T-cell (primary cell): ENCODE results near the gene MRPS33. TPM values are rescaled to one million over a fixed set of nuclear protein-coding genes. Genes with fewer than 3 reads are reported as not detected.

Experiments
- ATAC-seq, 4 experiments: fragments of 200-7000 bp in 3 of 4; fragments of 150-1000 bp in 1 of 4; cut with Tn5 transposase; replicated peaks in 1 of 4; 1 replicate in 3 of 4; 2 replicates in 1 of 4; pipeline ENCODE4 v1.10.0; 2021; ENCODE audit warnings: moderate library complexity in 3 of 4, mild to moderate bottlenecking in 2 of 4, moderate number of reproducible peaks in 1 of 4
- CTCF ChIA-PET, 2 donors: fragments of 300-600 bp; sonication (Branson Sonifier 250); formaldehyde crosslinking; loops; one replicate each; lab custom pipeline; 2022; ENCODE audit warnings: antibody characterized with exemption in 2 of 2; lab: Charles Lee
- POLR2A ChIA-PET, 2 donors: fragments of 300-600 bp; sonication (Branson Sonifier 250); formaldehyde crosslinking; loops; one replicate each; lab custom pipeline; 2022; ENCODE audit warnings: antibody characterized with exemption in 2 of 2; lab: Charles Lee
- DNase-seq, 35 experiments: peaks; one replicate each; pipeline versions ENCODE4 v3.0.0 to v3.0.0-alpha.2; 2013 to 2023
- H3K27ac ChIP-seq: one replicate; pipeline ENCODE4 v1.5.1; 2013; ENCODE audit warnings: low read length
- H3K27me3 ChIP-seq, 2 experiments: replicated peaks in 1 of 2; 1 replicate in 1 of 2; 2 replicates in 1 of 2; pipeline versions ENCODE4 v1.6.1 to v1.7.0; 2013; ENCODE audit warnings: low read length in 1 of 2, mixed read lengths in 1 of 2; ENCODE audit not compliant: control insufficient read depth in 2 of 2, insufficient read depth in 2 of 2; ENCODE audit errors: extremely low read depth in 1 of 2
- H3K36me3 ChIP-seq, 2 donors: 1 replicate in 1 of 2; 2 replicates in 1 of 2; pipeline versions ENCODE4 v1.6.1 to v1.7.0; 2013; ENCODE audit warnings: low read length in 1 of 2; ENCODE audit not compliant: control insufficient read depth in 2 of 2, insufficient read depth in 1 of 2; ENCODE audit errors: extremely low read depth in 1 of 2
- H3K4me1 ChIP-seq, 2 experiments: 1 replicate in 1 of 2; 2 replicates in 1 of 2; pipeline versions ENCODE4 v1.6.1 to v1.7.0; 2013; ENCODE audit warnings: low read length in 2 of 2, mixed read lengths in 1 of 2; ENCODE audit not compliant: insufficient read depth in 2 of 2, control insufficient read depth in 1 of 2; ENCODE audit errors: extremely low read depth in 1 of 2
- H3K4me3 ChIP-seq, 2 donors: 1 replicate in 1 of 2; 2 replicates in 1 of 2; pipeline versions ENCODE4 v1.5.1 to v1.7.0; 2013; ENCODE audit warnings: mild to moderate bottlenecking in 2 of 2, low read length in 1 of 2, moderate library complexity in 1 of 2; ENCODE audit not compliant: control insufficient read depth in 1 of 2; ENCODE audit errors: extremely low read depth in 1 of 2
- H3K9me3 ChIP-seq: 2 replicates; pipeline ENCODE4 v1.7.0; 2013
- H3K27ac Mint-ChIP-seq, 2 donors: one replicate each; pipeline ENCODE4 v1.8.0; 2020 to 2021; ENCODE audit warnings: mild to moderate bottlenecking in 2 of 2, mixed read lengths in 2 of 2
- H3K27me3 Mint-ChIP-seq, 2 donors: one replicate each; pipeline ENCODE4 v1.8.0; 2021 to 2022; ENCODE audit warnings: mixed read lengths in 2 of 2
- H3K36me3 Mint-ChIP-seq: one replicate; pipeline ENCODE4 v1.8.0; 2021; ENCODE audit warnings: mixed read lengths
- H3K4me1 Mint-ChIP-seq, 3 donors: one replicate each; pipeline ENCODE4 v1.8.0; 2020 to 2022; ENCODE audit warnings: mixed read lengths in 3 of 3, mild to moderate bottlenecking in 1 of 3
- H3K4me3 Mint-ChIP-seq, 3 donors: one replicate each; pipeline ENCODE4 v1.8.0; 2020 to 2022; ENCODE audit warnings: mild to moderate bottlenecking in 3 of 3, mixed read lengths in 3 of 3, moderate library complexity in 3 of 3
- H3K9me3 Mint-ChIP-seq, 3 donors: one replicate each; pipeline ENCODE4 v1.8.0; 2020 to 2022; ENCODE audit warnings: mixed read lengths in 3 of 3
- WGBS: methylation state at CpG from one replicate; pipeline ENCODE4 v1.1.5; 2013; ENCODE audit warnings: missing lambda C conversion rate; ENCODE audit not compliant: insufficient coverage; 5-methylcytosine and 5-hydroxymethylcytosine counted together
- total RNA-seq, 35 experiments: library from RNA in 6 of 35; stranded (reverse) in 6 of 35; fragments of 120-200 nt in 1 of 35; gene quantifications; one replicate each; pipeline versions ENCODE4 v1.2.1 to v1.2.4 and lab custom pipeline; 2013 to 2026

The MRPS33 gene
- total RNA-seq, 5 donors from 2014 or later (not counting 1 experiment from before 2014, with no cell fraction given) = 24.2 to 45.5 (median 38.6) TPM

DNA sequence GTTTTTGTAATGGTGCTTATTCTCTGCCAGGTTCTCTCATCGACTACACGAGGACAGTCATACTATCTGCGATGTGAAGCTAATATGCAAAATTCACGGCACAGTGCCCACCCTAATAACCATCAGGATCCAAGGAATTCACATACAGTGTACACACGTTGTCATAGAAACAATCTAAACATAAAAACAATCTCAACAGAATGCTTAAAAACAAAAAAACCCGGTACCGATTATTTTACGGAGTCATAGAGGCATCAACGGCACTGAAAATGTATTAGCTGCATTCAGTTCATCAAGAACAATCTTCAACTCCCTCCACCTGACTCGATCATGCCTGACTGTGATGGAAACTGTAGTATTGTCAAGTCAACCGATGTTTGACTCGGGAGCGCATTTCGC lies 628 bp downstream of the MRPS33 start:
- POLR2A ChIA-PET = interaction anchor here (0.5 to 1.6 kb wide), 4 partner anchors 9 to 534 kb away, joined by 3 to 23 read pairs (median 5); partner anchors contain the start of gene BRAF (in 1 of the 2)
- CTCF ChIA-PET = interaction anchor here (0.5 to 5.1 kb wide), 13 partner anchors 10 to 723 kb away, joined by 3 to 107 read pairs (median 4); partner anchors contain the start of gene BRAF (in 1 of the 2)
- Histone ChIP-seq H3K27ac (peak overlapping the region; percentile 98), H3K4me3 (peak overlapping the region; percentile 66 to 85), H3K9me3 (no peaks in the 10 kb centered on the region), H3K27me3 (peaks cover 0 to 3% of the 10 kb centered on the region in 2 experiments), H3K4me1 (peaks cover 10 to 13% of the 10 kb centered on the region in 2 experiments), H3K36me3 (peaks cover 4 to 12% of the 10 kb centered on the region in 2 donors)
- ATAC-seq (peak; percentile 0 to 5 (median 2)), DNase-seq (no peak)
- peak overlapping the region; percentile 98 to 100 for H3K27ac Mint-ChIP-seq
- peaks cover 2 to 11% of the 10 kb centered on the region in 2 donors for H3K27me3 Mint-ChIP-seq
- peaks cover 36 to 42% (median 39%) of the 10 kb centered on the region in 3 donors for H3K4me1 Mint-ChIP-seq
- H3K36me3 Mint-ChIP-seq = peaks cover 10% of the 10 kb centered on the region
- peaks cover 0 to 4% (median 2%) of the 10 kb centered on the region in 3 donors for H3K9me3 Mint-ChIP-seq
- peak overlapping the region; percentile 82 to 98 (median 96) for H3K4me3 Mint-ChIP-seq
- 3% methylated on average over 6 of the region's 14 CpGs for WGBS

- peak in 1 of 35 experiments; percentile 42 for DNase-seq
- Mint-ChIP-seq H3K36me3 (peaks cover 10% of the 10 kb centered on the region), H3K9me3 (peaks cover 0 to 4% (median 2%) of the 10 kb centered on the region in 3 donors), H3K4me1 (peaks cover 36 to 42% (median 39%) of the 10 kb centered on the region in 3 donors), H3K4me3 (peak overlapping the region; percentile 82 to 98 (median 96)), H3K27ac (peak overlapping the region; percentile 98 to 100), H3K27me3 (peaks cover 2 to 7% of the 10 kb centered on the region in 2 donors)
- ChIA-PET POLR2A (interaction anchor here (0.7 to 1.0 kb wide), 3 partner anchors 10 to 569 kb away, joined by 3 to 8 read pairs (median 7); no protein-coding TSS in a partner anchor), CTCF (interaction anchor here (1.0 to 5.1 kb wide), 4 partner anchors 40 to 536 kb away, joined by 4 to 107 read pairs (median 30); no protein-coding TSS in a partner anchor)
- WGBS = 30% methylated on average over 2 of the region's 4 CpGs
- H3K4me1 ChIP-seq = peaks cover 10 to 13% of the 10 kb centered on the region in 2 experiments
- H3K36me3 ChIP-seq = peaks cover 4 to 12% of the 10 kb centered on the region in 2 donors
- no peaks in the 10 kb centered on the region for H3K9me3 ChIP-seq
- ATAC-seq = no peak
- no peak overlapping the region for H3K4me3 ChIP-seq
- peak overlapping the region; percentile 98 for H3K27ac ChIP-seq
- peaks cover 0 to 3% of the 10 kb centered on the region in 2 experiments for H3K27me3 ChIP-seq
These were observed 1.4 kb downstream of the MRPS33 start for GRCh38 chr7:141013345-141013715.

DNA sequence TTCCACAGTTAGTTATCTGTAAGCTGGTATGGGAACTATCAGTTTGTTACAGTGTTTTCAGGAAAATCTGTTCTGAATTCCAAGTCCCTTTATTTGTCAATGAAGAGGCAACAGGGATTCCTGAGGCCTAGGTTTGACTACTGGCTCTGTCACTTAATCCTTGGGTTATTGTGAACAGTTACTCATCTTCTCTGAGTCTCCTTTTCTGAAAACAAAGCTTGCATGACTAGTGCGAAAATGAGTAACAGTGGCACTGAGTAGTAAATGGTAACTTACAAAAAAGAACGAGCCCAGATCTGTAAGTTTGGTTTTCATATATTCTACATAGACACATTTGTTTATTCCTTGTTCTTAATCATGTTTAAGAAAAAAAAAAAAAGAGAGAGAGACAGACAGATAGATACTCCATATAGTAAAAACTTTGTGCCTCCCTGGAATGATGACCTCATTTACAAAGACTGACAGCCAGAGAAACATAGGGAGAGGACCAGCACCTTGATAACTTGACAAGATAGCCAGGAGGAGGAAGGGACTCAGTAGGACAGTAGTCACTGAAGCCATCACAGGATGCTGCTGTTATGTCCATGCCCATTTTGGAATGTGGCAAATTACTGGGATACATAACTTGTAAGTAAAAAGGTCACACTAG lies 1.9 kb downstream of the MRPS33 start:
- ChIA-PET POLR2A (interaction anchor here (0.6 to 1.0 kb wide), 2 partner anchors 26 to 134 kb away, joined by 3 to 8 read pairs; no protein-coding TSS in a partner anchor), CTCF (interaction anchor here (2.9 to 5.1 kb wide), 3 partner anchors 200 to 536 kb away, joined by 29 to 107 read pairs (median 32); no protein-coding TSS in a partner anchor)
- Mint-ChIP-seq H3K36me3 (peaks cover 14% of the 10 kb centered on the region), H3K4me1 (peaks cover 41 to 44% (median 41%) of the 10 kb centered on the region in 3 donors), H3K9me3 (peaks cover 0 to 4% (median 2%) of the 10 kb centered on the region in 3 donors), H3K27me3 (peaks cover 2 to 5% of the 10 kb centered on the region in 2 donors), H3K27ac (peak overlapping the region; percentile 53 to 100), H3K4me3 (peak overlapping the region; percentile 82 to 98 (median 96))
- no CpG with 5 or more reads among the region's 2 CpGs for WGBS
- peaks cover 0 to 3% of the 10 kb centered on the region in 2 experiments for H3K27me3 ChIP-seq
- ATAC-seq (no peak), DNase-seq (peak in 1 of 35 experiments; percentile 11)
- H3K4me1 ChIP-seq = peaks cover 10 to 13% of the 10 kb centered on the region in 2 experiments
- no peaks in the 10 kb centered on the region for H3K9me3 ChIP-seq
- H3K27ac ChIP-seq = peak overlapping the region; percentile 98
- H3K36me3 ChIP-seq = peaks cover 4 to 16% of the 10 kb centered on the region in 2 donors
- H3K4me3 ChIP-seq = no peak overlapping the region

- H3K4me1 Mint-ChIP-seq = peaks cover 45 to 48% (median 45%) of the 10 kb centered on the region in 3 donors
- peaks cover 0 to 4% (median 2%) of the 10 kb centered on the region in 3 donors for H3K9me3 Mint-ChIP-seq
- CTCF ChIA-PET = interaction anchor here (0.7 to 5.1 kb wide), 10 partner anchors 9 to 535 kb away, joined by 3 to 107 read pairs (median 6); no protein-coding TSS in a partner anchor
- H3K36me3 Mint-ChIP-seq = peaks cover 20% of the 10 kb centered on the region
- H3K9me3 ChIP-seq = no peaks in the 10 kb centered on the region
- H3K27me3 ChIP-seq = peaks cover 0 to 3% of the 10 kb centered on the region in 2 experiments
- H3K36me3 ChIP-seq = peaks cover 4 to 23% of the 10 kb centered on the region in 2 donors
- no peak overlapping the region for H3K4me3 ChIP-seq
- H3K27ac Mint-ChIP-seq = peak overlapping the region; percentile 58
- no peak overlapping the region for H3K27ac ChIP-seq
- peaks cover 10 to 13% of the 10 kb centered on the region in 2 experiments for H3K4me1 ChIP-seq
- no peaks in the 10 kb centered on the region for H3K27me3 Mint-ChIP-seq
- H3K4me3 Mint-ChIP-seq = peak overlapping the region; percentile 36 to 82 (median 43)
- POLR2A ChIA-PET = interaction anchor here in 1 of 2 donors (0.6 kb wide), 1 partner anchor 25 kb away, joined by 3 read pairs; no protein-coding TSS in a partner anchor
- no CpG with 5 or more reads among the region's 3 CpGs for WGBS
- peak; percentile 27 to 36 (median 30) for ATAC-seq
- peak; percentile 51 to 91 (median 73) for DNase-seq
These were observed 2.6 kb downstream of the MRPS33 start for GRCh38 chr7:141012044-141012685.

GRCh38 chr7:141011443-141011842 lies 3.3 kb downstream of the MRPS33 start:
- H3K27me3 Mint-ChIP-seq = no peaks in the 10 kb centered on the region
- H3K36me3 Mint-ChIP-seq = peaks cover 24% of the 10 kb centered on the region
- Histone ChIP-seq H3K4me1 (peaks cover 10 to 13% of the 10 kb centered on the region in 2 experiments), H3K4me3 (no peak overlapping the region), H3K9me3 (no peaks in the 10 kb centered on the region), H3K27me3 (peaks cover 0 to 2% of the 10 kb centered on the region in 2 experiments), H3K27ac (no peak overlapping the region), H3K36me3 (peaks cover 4 to 30% of the 10 kb centered on the region in 2 donors)
- no CpG with 5 or more reads among the region's 4 CpGs for WGBS
- H3K4me1 Mint-ChIP-seq = peaks cover 45 to 50% (median 45%) of the 10 kb centered on the region in 3 donors
- no peak overlapping the region for H3K4me3 Mint-ChIP-seq
- H3K27ac Mint-ChIP-seq = peak overlapping the region in 1 of 2 donors; percentile 58
- ChIA-PET CTCF (interaction anchor here (0.5 to 5.1 kb wide), 12 partner anchors 10 to 535 kb away, joined by 3 to 107 read pairs (median 5); no protein-coding TSS in a partner anchor), POLR2A (interaction anchor here in 1 of 2 donors (1.0 kb wide), 1 partner anchor 202 kb away, joined by 4 read pairs; no protein-coding TSS in a partner anchor)
- no peak for DNase-seq
- no peak for ATAC-seq
- peaks cover 0 to 2% (median under 1%) of the 10 kb centered on the region in 3 donors for H3K9me3 Mint-ChIP-seq
